GM12872 (cell line): ENCODE results near the gene PRDM15.

Source experiments
- CTCF ChIP-seq: IDR thresholded peaks from 3 replicates; pipeline ENCODE4 v1.5.1; 2011; ENCODE audit warnings: low read depth, mild to moderate bottlenecking, low read length, moderate library complexity; ENCODE audit not compliant: insufficient read depth

Gene PRDM15

GRCh38 chr21:41830764-41831452 lies 48.2 kb downstream of the PRDM15 start:
- no peak for TF ChIP-seq CTCF

GRCh38 chr21:41830145-41830707 lies 48.9 kb downstream of the PRDM15 start:
- no peak for TF ChIP-seq CTCF

GRCh38 chr21:41828884-41829360 lies 50.2 kb downstream of the PRDM15 start:
- TF ChIP-seq CTCF = no peak

- TF ChIP-seq CTCF = no peak
Observed at GRCh38 chr21:41827951-41828883, 50.9 kb downstream of the PRDM15 start.

GRCh38 chr21:41825881-41826280 lies 53.3 kb downstream of the PRDM15 start:
- TF ChIP-seq CTCF = no peak

- TF ChIP-seq CTCF = no peak
Observed at GRCh38 chr21:41825216-41825615, 53.9 kb downstream of the PRDM15 start.
